GM12892 (cell line): Measurements from ENCODE around the gene ZNF529.

Experiments
- DNase-seq: peaks from one replicate; pipeline ENCODE4 v3.0.0; 2011; ENCODE audit not compliant: insufficient read length
- FAIRE-seq: peaks from 2 replicates; lab custom pipeline; 2011; peaks lifted over from hg19 to GRCh38; lab: Jason Lieb, UNC
- POLR2A ChIP-seq: IDR thresholded peaks from 2 replicates; pipeline ENCODE4 v1.6.1; 2011; ENCODE audit warnings: low read depth, low read length, control low read depth
- POLR2AphosphoS5 ChIP-seq: IDR thresholded peaks from 2 replicates; pipeline ENCODE4 v1.6.1; 2011; ENCODE audit warnings: low read depth, low read length, control low read depth
- TAF1 ChIP-seq: IDR thresholded peaks from 2 replicates; pipeline ENCODE4 v1.6.1; 2011; ENCODE audit warnings: low read depth, mild to moderate bottlenecking, control low read depth, low read length, borderline replicate concordance

ZNF529 gene

DNA sequence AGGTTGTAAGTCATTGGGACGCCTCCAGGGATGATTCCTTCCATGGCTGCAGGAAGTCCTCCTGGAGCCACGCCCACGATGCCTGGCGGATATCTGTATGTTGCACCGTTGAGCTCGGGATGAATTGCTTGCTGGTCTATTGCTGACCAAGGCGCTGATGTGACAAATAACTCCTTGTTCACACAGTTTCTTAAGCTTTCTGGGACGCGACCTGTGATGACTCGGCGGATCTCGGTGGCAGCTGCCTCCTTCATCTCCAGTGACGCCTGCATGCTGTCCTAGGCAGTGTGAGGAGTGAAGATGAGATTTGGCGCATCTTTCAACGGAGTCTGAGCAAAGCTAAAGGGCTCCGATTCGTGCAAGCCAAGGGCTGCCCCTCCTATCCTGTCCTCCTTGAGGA, 76.1 kb downstream of the ZNF529 start:
- FAIRE-seq (no peak), DNase-seq (no peak)
- no peak for TF ChIP-seq POLR2AphosphoS5
- no peak for TF ChIP-seq TAF1
- TF ChIP-seq POLR2A = no peak
